ENCODE results near the gene PRPF4. TPM values are rescaled to one million over a fixed set of nuclear protein-coding genes. Genes with fewer than 3 reads are reported as not detected.

PRPF4 gene
- total and polyA plus RNA-seq, 7 donors: 10.9 to 33.4 (median 20.3) TPM

GRCh38 chr9:113254991-113255390, 20.5 kb upstream of the PRPF4 start:
- WGBS, 3 donors: 96 to 100% (median 96%) methylated on average over 1 of the region's 1 CpG
- peaks cover 10 to 50% of the 10 kb centered on the region in 2 donors for H3K36me3 ChIP-seq (ENCODE audit: insufficient read depth in 1 of 2, low read depth in 1 of 2)

GRCh38 chr9:113255438-113255837, 20.0 kb upstream of the PRPF4 start:
- intact Hi-C loops (cut with DNase I): no loop called here
- Histone ChIP-seq H3K27ac (no peak overlapping the region), H3K27me3 (ENCODE audit: insufficient read depth in 3 of 3, low read length in 2 of 3) (no peaks in the 10 kb centered on the region), H3K9me3 (no peaks in the 10 kb centered on the region), H3K36me3 (ENCODE audit: insufficient read depth in 1 of 2, low read depth in 1 of 2) (peaks cover 12 to 55% of the 10 kb centered on the region in 2 donors), H3K4me3 (no peak overlapping the region), H3K4me1 (no peaks in the 10 kb centered on the region)
- 88 to 96% (median 91%) methylated on average over 6 of the region's 6 CpGs for WGBS, 3 donors
- no peak for TF ChIP-seq CTCF (IDR thresholded peaks at IDR 0.05)
- no peak for ATAC-seq
- no peak for DNase-seq

More at GRCh38 chr9:113254991-113255390, 20.5 kb upstream of the PRPF4 start:
- no peak overlapping the region for H3K27ac ChIP-seq
- intact Hi-C loops (cut with DNase I): no loop called here
- no peak for TF ChIP-seq CTCF (IDR thresholded peaks at IDR 0.05)
- no peaks in the 10 kb centered on the region for H3K9me3 ChIP-seq
- ATAC-seq: no peak
- no peaks in the 10 kb centered on the region for H3K27me3 ChIP-seq (ENCODE audit: insufficient read depth in 3 of 3, low read length in 2 of 3)
- H3K4me1 ChIP-seq: no peaks in the 10 kb centered on the region
- no peak overlapping the region for H3K4me3 ChIP-seq
- DNase-seq: no peak

GRCh38 chr9:113257863-113258262, 17.6 kb upstream of the PRPF4 start:
- no peak for DNase-seq

GRCh38 chr9:113258282-113258681, 17.2 kb upstream of the PRPF4 start:
- TF ChIP-seq CTCF (IDR thresholded peaks at IDR 0.05): no peak
- ATAC-seq: no peak
- WGBS, 3 donors: 76 to 95% (median 90%) methylated on average over 1 of the region's 1 CpG

More at GRCh38 chr9:113257863-113258262, 17.6 kb upstream of the PRPF4 start:
- Histone ChIP-seq H3K4me1 (no peaks in the 10 kb centered on the region), H3K9me3 (no peaks in the 10 kb centered on the region), H3K4me3 (no peak overlapping the region), H3K36me3 (ENCODE audit: insufficient read depth in 1 of 2, low read depth in 1 of 2) (peaks cover 12 to 79% of the 10 kb centered on the region in 2 donors), H3K27ac (no peak overlapping the region), H3K27me3 (ENCODE audit: insufficient read depth in 3 of 3, low read length in 2 of 3) (no peaks in the 10 kb centered on the region)
- 94 to 98% (median 97%) methylated on average over 3 of the region's 3 CpGs for WGBS, 3 donors
- no peak for TF ChIP-seq CTCF (IDR thresholded peaks at IDR 0.05)
- intact Hi-C loops (cut with DNase I): no loop called here
- no peak for ATAC-seq

More at GRCh38 chr9:113258282-113258681, 17.2 kb upstream of the PRPF4 start:
- intact Hi-C loops (cut with DNase I): no loop called here
- Histone ChIP-seq H3K4me3 (no peak overlapping the region), H3K27me3 (ENCODE audit: insufficient read depth in 3 of 3, low read length in 2 of 3) (no peaks in the 10 kb centered on the region), H3K4me1 (no peaks in the 10 kb centered on the region), H3K27ac (no peak overlapping the region), H3K36me3 (ENCODE audit: insufficient read depth in 1 of 2, low read depth in 1 of 2) (peaks cover 12 to 83% of the 10 kb centered on the region in 2 donors), H3K9me3 (no peaks in the 10 kb centered on the region)
- DNase-seq: no peak

Measured in psoas muscle (tissue), 8 donors.